Myocyte (in vitro differentiated cells): ENCODE data around the gene MANSC4. TPM values are rescaled to one million over a fixed set of nuclear protein-coding genes. Genes with fewer than 3 reads are reported as not detected.
A peak's percentile ranks its signal among the peaks of the same experiment; 100 is the strongest.

Experiments used
- DNase-seq: peaks from one replicate; pipeline ENCODE4 v3.0.0-alpha.2; 2012; ENCODE audit warnings: low read depth
- total RNA-seq: library from RNA; depleted of rRNA; stranded (reverse); fragments of >200 nt; gene quantifications from 2 replicates; pipeline ENCODE4 v1.2.3, GENCODE V29; 2014

MANSC4 gene
- total RNA-seq, 1 donor from 2014 or later: not detected

GRCh38 chr12:27801630-27802029, 21.6 kb upstream of the MANSC4 start:
- no peak for DNase-seq

GRCh38 chr12:27800819-27801218, 20.8 kb upstream of the MANSC4 start:
- DNase-seq: no peak

GRCh38 chr12:27797301-27798025, 17.4 kb upstream of the MANSC4 start:
- DNase-seq: no peak

GRCh38 chr12:27796128-27796527, 16.1 kb upstream of the MANSC4 start:
- no peak for DNase-seq

- DNase-seq: no peak
Measured at GRCh38 chr12:27794818-27795584, 15.0 kb upstream of the MANSC4 start.

GRCh38 chr12:27790179-27790578, 10.1 kb upstream of the MANSC4 start:
- DNase-seq: no peak

GRCh38 chr12:27787559-27787958, 7.5 kb upstream of the MANSC4 start:
- no peak for DNase-seq

GRCh38 chr12:27785882-27786570, 6.0 kb upstream of the MANSC4 start:
- DNase-seq: no peak

- no peak for DNase-seq
Measured at GRCh38 chr12:27782481-27782880, 2.4 kb upstream of the MANSC4 start.

- no peak for DNase-seq
Measured at GRCh38 chr12:27781680-27782079, 1.6 kb upstream of the MANSC4 start.

GRCh38 chr12:27780612-27781408, 774 bp upstream of the MANSC4 start:
- peak; percentile 44 for DNase-seq

GRCh38 chr12:27779416-27779919, 568 bp downstream of the MANSC4 start:
- peak; percentile 48 for DNase-seq

- DNase-seq: no peak
Measured at GRCh38 chr12:27778206-27778605, 1.8 kb downstream of the MANSC4 start.

- DNase-seq: no peak
Measured at GRCh38 chr12:27777141-27777540, 2.9 kb downstream of the MANSC4 start.

- no peak for DNase-seq
Measured at GRCh38 chr12:27772328-27773049, 7.5 kb downstream of the MANSC4 start.

GRCh38 chr12:27771481-27772327, 8.3 kb downstream of the MANSC4 start:
- DNase-seq: no peak

- no peak for DNase-seq
Measured at GRCh38 chr12:27769142-27769673, 10.8 kb downstream of the MANSC4 start.

GRCh38 chr12:27766587-27766986, 13.4 kb downstream of the MANSC4 start:
- DNase-seq: no peak

GRCh38 chr12:27762757-27763156, 17.3 kb downstream of the MANSC4 start:
- DNase-seq: no peak
